Astrocyte (in vitro differentiated cells and primary cell): Measurements from ENCODE around the gene FADS2.

Experiments used
- CTCF ChIP-seq: IDR thresholded peaks from 2 replicates; pipeline ENCODE4 v1.5.1; 2011; ENCODE audit warnings: low read depth, mild to moderate bottlenecking, inconsistent platforms, low read length, moderate library complexity; ENCODE audit not compliant: insufficient read depth
- EZH2 ChIP-seq: IDR thresholded peaks from 2 replicates; pipeline ENCODE4 v1.6.1; 2012; ENCODE audit warnings: mild to moderate bottlenecking, low read length, inconsistent platforms; ENCODE audit not compliant: insufficient read depth

GRCh38 chr11:61814247-61814957, 13.7 kb upstream of the FADS2 start:
- no peak for TF ChIP-seq CTCF
- no peak for TF ChIP-seq EZH2
